KBM-7 (cell line): ENCODE results near the gene MSH4.
"Not testable (repeated sequence)": the region's sequence is repeated elsewhere in the genome, so short reads cannot be mapped to it uniquely, and the experiment has no call there.

Experiments
- DNase-seq: peaks from one replicate; pipeline ENCODE4 v3.0.0-alpha.2; 2015
- in situ Hi-C: fragments of 300-500 bp; cut with MboI; formaldehyde crosslinking; loops from 2 replicates; pipeline ENCODE4 v1.14.3; 2020; ENCODE audit warnings: low sequenced_read_pairs, low pct_unique_long_range_greater_than_20kb, mixed read lengths

MSH4 gene

GRCh38 chr1:75796376-75797272 is at the start of gene MSH4:
TSS of gene MSH4 (plus strand) at chr1:75796882. CDS start at chr1:75796986, 104 bp downstream.
- DNase-seq, result no peak
- in situ Hi-C loops, result no loop called here

- in situ Hi-C loops, DNase-seq: not testable (repeated sequence)
Measured at GRCh38 chr1:75757210-75757609, 39.5 kb upstream of the MSH4 start.

- in situ Hi-C loops, DNase-seq: not testable (repeated sequence)
Measured at GRCh38 chr1:75758543-75758942, 38.1 kb upstream of the MSH4 start.

- no peak for DNase-seq
- in situ Hi-C loops, result no loop called here
Measured at GRCh38 chr1:75764057-75764655, 32.5 kb upstream of the MSH4 start.

- in situ Hi-C loops, result no loop called here
- no peak for DNase-seq
Measured at GRCh38 chr1:75765697-75766355, 30.9 kb upstream of the MSH4 start.

- no peak for DNase-seq
- in situ Hi-C loops, result no loop called here
Measured at GRCh38 chr1:75768016-75768415, 28.7 kb upstream of the MSH4 start.

- DNase-seq, result no peak
- in situ Hi-C loops, result no loop called here
Measured at GRCh38 chr1:75770761-75771160, 25.9 kb upstream of the MSH4 start.

- no peak for DNase-seq
Measured at GRCh38 chr1:75771978-75772377, 24.7 kb upstream of the MSH4 start.

GRCh38 chr1:75777812-75778211 is 18.9 kb upstream of the MSH4 start:
- DNase-seq, in situ Hi-C loops: not testable (repeated sequence)

More at GRCh38 chr1:75771978-75772377, 24.7 kb upstream of the MSH4 start:
- in situ Hi-C loops, result no loop called here

GRCh38 chr1:75778694-75779093 is 18.0 kb upstream of the MSH4 start:
- in situ Hi-C loops, DNase-seq: not testable (repeated sequence)

GRCh38 chr1:75780183-75780582 is 16.5 kb upstream of the MSH4 start:
- in situ Hi-C loops, DNase-seq: not testable (repeated sequence)

GRCh38 chr1:75783920-75784319 is 12.8 kb upstream of the MSH4 start:
- DNase-seq, in situ Hi-C loops: not testable (repeated sequence)

- no peak for DNase-seq
- in situ Hi-C loops, result no loop called here
Measured at GRCh38 chr1:75785320-75785982, 11.2 kb upstream of the MSH4 start.

GRCh38 chr1:75785983-75786853 is 10.5 kb upstream of the MSH4 start, which contains the start of gene RABGGTB:
TSS of gene RABGGTB (plus strand) at chr1:75786256. CDS start at chr1:75786272, 16 bp downstream.
- in situ Hi-C loops, result no loop called here
- peak; percentile 96 for DNase-seq

- in situ Hi-C loops, result no loop called here
- DNase-seq, result no peak
Measured at GRCh38 chr1:75786901-75787493, 9.7 kb upstream of the MSH4 start.

GRCh38 chr1:75787524-75787923 is 9.2 kb upstream of the MSH4 start:
- in situ Hi-C loops, result no loop called here
- DNase-seq, result no peak

GRCh38 chr1:75789988-75790387 is 6.7 kb upstream of the MSH4 start:
- in situ Hi-C loops, result no loop called here
- no peak for DNase-seq

- no peak for DNase-seq
- in situ Hi-C loops, result no loop called here
Measured at GRCh38 chr1:75791022-75791421, 5.7 kb upstream of the MSH4 start.
